Ovary (tissue), 3 donors: ENCODE results near the gene MROH7.

Experiments
- POLR2A ChIP-seq: fragments of 450-650 bp; IDR thresholded peaks from one replicate; pipeline ENCODE4 v1.6.1; 2017; ENCODE audit warnings: antibody characterized with exemption, mild to moderate bottlenecking, moderate library complexity
- TF ChIP-seq, protein P1 (sequence below), 3 donors: fragments of 450-650 bp in 2 of 3; fragments of 200-600 bp in 1 of 3; IDR thresholded peaks; one replicate each; pipeline versions ENCODE4 v1.5.1 to v1.8.0; 2016 to 2022; ENCODE audit warnings: antibody characterized with exemption in 3 of 3, mild to moderate bottlenecking in 1 of 3
- donor health status: DM: no; HTN: no; CAD: no.

DNA sequence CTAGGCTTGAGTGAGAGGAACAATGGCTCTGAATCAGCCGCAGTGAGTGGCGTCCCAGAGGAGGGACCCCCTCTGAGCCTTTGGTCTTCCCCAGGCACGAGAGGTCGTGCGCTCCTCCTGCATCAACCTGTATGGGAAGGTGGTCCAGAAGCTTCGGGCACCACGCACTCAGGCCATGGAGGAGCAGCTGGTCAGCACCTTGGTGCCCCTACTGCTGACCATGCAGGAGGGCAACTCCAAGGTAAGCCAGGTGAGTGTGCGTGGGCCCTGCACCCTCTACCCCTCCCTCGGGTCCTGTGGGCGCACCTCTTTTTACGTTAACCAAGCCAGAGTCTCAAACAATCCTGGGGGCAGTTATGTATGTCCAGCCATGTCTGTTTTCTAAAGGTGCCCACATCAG lies 60.4 kb downstream of the MROH7 start:
- TF ChIP-seq, protein P1, sequence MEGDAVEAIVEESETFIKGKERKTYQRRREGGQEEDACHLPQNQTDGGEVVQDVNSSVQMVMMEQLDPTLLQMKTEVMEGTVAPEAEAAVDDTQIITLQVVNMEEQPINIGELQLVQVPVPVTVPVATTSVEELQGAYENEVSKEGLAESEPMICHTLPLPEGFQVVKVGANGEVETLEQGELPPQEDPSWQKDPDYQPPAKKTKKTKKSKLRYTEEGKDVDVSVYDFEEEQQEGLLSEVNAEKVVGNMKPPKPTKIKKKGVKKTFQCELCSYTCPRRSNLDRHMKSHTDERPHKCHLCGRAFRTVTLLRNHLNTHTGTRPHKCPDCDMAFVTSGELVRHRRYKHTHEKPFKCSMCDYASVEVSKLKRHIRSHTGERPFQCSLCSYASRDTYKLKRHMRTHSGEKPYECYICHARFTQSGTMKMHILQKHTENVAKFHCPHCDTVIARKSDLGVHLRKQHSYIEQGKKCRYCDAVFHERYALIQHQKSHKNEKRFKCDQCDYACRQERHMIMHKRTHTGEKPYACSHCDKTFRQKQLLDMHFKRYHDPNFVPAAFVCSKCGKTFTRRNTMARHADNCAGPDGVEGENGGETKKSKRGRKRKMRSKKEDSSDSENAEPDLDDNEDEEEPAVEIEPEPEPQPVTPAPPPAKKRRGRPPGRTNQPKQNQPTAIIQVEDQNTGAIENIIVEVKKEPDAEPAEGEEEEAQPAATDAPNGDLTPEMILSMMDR (IDR thresholded peaks at IDR 0.05), result no peak
- no peak for TF ChIP-seq POLR2A
